Calu3 (cell line): ENCODE results near the gene ATP2C1. TPM values are rescaled to one million over a fixed set of nuclear protein-coding genes. Genes with fewer than 3 reads are reported as not detected.
A peak's percentile ranks its signal among the peaks of the same experiment; 100 is the strongest.

ENCODE experiments used
- BruUV-seq: library from RNA; stranded (reverse); fragments of 400-500 nt; replicated peaks from 2 replicates; lab custom pipeline; 2021; lab: Mats Ljungman, UMichigan
- CTCF ChIA-PET: fragments of 300-600 bp; sonication (Branson Sonifier 250); formaldehyde crosslinking; loops from one replicate; lab custom pipeline; 2022; ENCODE audit warnings: antibody characterized with exemption; lab: Charles Lee
- DNase-seq: peaks from one replicate; pipeline ENCODE4 v3.0.0; 2022
- H3K27ac Mint-ChIP-seq: one replicate; pipeline ENCODE4 v1.8.0; 2022; ENCODE audit warnings: mixed read lengths; ENCODE audit not compliant: unreplicated experiment
- H3K27me3 Mint-ChIP-seq: one replicate; pipeline ENCODE4 v1.8.0; 2022; ENCODE audit warnings: mixed read lengths; ENCODE audit not compliant: unreplicated experiment
- H3K36me3 Mint-ChIP-seq: one replicate; pipeline ENCODE4 v1.8.0; 2022; ENCODE audit warnings: mild to moderate bottlenecking, moderate library complexity, mixed read lengths; ENCODE audit not compliant: insufficient read depth, unreplicated experiment
- H3K4me1 Mint-ChIP-seq: one replicate; pipeline ENCODE4 v1.8.0; 2022; ENCODE audit warnings: mild to moderate bottlenecking, low read depth, mixed read lengths; ENCODE audit not compliant: unreplicated experiment
- H3K4me3 Mint-ChIP-seq: one replicate; pipeline ENCODE4 v1.8.0; 2022; ENCODE audit warnings: mild to moderate bottlenecking, low read depth, moderate library complexity, mixed read lengths; ENCODE audit not compliant: unreplicated experiment
- H3K9me3 Mint-ChIP-seq: one replicate; pipeline ENCODE4 v1.8.0; 2022; ENCODE audit warnings: low read depth, mixed read lengths; ENCODE audit not compliant: unreplicated experiment
- intact Hi-C: fragments of 100-400 bp; cut with micrococcal nuclease; formaldehyde crosslinking; loops from one replicate; pipeline ENCODE4 v1.10.0; 2022; ENCODE audit not compliant: unreplicated experiment
- total RNA-seq: library from RNA; stranded (reverse); gene quantifications from 2 replicates; pipeline ENCODE4 v1.2.3, GENCODE V29; 2022
- TF ChIP-seq, protein P1 (sequence below): fragments of 200-600 bp; IDR thresholded peaks from one replicate; pipeline ENCODE4 v1.8.0; 2022; ENCODE audit warnings: antibody characterized with exemption; ENCODE audit not compliant: unreplicated experiment

Gene ATP2C1
- total RNA-seq, 1 experiment from 2014 or later = 361 TPM

DNA sequence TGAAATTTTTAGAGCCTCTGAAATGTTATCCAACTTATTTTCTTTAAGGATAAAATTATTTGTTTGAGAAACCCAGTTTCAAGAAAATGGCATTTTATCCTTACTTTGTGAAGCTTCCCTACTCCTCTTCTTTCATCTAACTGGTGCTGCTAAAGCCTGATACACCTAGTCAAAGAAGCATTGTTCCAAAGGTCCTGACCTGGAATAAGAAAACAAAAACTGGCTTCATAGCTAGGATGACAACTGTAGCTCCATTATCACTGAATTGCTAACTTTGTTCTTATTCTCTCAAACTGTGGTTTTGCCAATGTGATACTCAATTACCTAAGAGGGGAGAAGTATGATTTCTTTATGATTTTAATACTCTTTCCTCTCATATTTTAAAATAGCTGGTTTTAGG lies 27.6 kb upstream of the ATP2C1 start:
- no peak for DNase-seq
- H3K4me1 Mint-ChIP-seq = peaks cover 41% of the 10 kb centered on the region
- CTCF ChIA-PET = interaction anchor here (0.7 to 1.1 kb wide), 3 partner anchors 9 to 119 kb away, joined by 3 to 5 read pairs (median 4); partner anchors contain the start of gene ATP2C1
- peaks cover 5% of the 10 kb centered on the region for H3K36me3 Mint-ChIP-seq
- intact Hi-C loops = no loop called here
- no peak overlapping the region for H3K4me3 Mint-ChIP-seq
- H3K9me3 Mint-ChIP-seq = peaks cover 8% of the 10 kb centered on the region
- H3K27me3 Mint-ChIP-seq = no peaks in the 10 kb centered on the region
- TF ChIP-seq, protein P1, sequence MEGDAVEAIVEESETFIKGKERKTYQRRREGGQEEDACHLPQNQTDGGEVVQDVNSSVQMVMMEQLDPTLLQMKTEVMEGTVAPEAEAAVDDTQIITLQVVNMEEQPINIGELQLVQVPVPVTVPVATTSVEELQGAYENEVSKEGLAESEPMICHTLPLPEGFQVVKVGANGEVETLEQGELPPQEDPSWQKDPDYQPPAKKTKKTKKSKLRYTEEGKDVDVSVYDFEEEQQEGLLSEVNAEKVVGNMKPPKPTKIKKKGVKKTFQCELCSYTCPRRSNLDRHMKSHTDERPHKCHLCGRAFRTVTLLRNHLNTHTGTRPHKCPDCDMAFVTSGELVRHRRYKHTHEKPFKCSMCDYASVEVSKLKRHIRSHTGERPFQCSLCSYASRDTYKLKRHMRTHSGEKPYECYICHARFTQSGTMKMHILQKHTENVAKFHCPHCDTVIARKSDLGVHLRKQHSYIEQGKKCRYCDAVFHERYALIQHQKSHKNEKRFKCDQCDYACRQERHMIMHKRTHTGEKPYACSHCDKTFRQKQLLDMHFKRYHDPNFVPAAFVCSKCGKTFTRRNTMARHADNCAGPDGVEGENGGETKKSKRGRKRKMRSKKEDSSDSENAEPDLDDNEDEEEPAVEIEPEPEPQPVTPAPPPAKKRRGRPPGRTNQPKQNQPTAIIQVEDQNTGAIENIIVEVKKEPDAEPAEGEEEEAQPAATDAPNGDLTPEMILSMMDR = no peak
- peak overlapping the region; percentile 35 for H3K27ac Mint-ChIP-seq
- BruUV-seq = no TSS peak

- no peak overlapping the region for H3K4me3 Mint-ChIP-seq
- intact Hi-C loops = no loop called here
- H3K27ac Mint-ChIP-seq = no peak overlapping the region
- H3K9me3 Mint-ChIP-seq = peaks cover 1% of the 10 kb centered on the region
- peaks cover 35% of the 10 kb centered on the region for H3K4me1 Mint-ChIP-seq
- peaks cover under 1% of the 10 kb centered on the region for H3K36me3 Mint-ChIP-seq
- TF ChIP-seq, protein P1 = no peak
- no TSS peak for BruUV-seq
- DNase-seq = no peak
- no peaks in the 10 kb centered on the region for H3K27me3 Mint-ChIP-seq
- CTCF ChIA-PET = interaction anchor here (1.0 kb wide), 1 partner anchor 19 kb away, joined by 4 read pairs; no protein-coding TSS in a partner anchor
Observed at GRCh38 chr3:130870423-130870822, 23.5 kb upstream of the ATP2C1 start.

GRCh38 chr3:130876594-130876993 lies 17.3 kb upstream of the ATP2C1 start:
- CTCF ChIA-PET = interaction anchor here (0.6 kb wide), 1 partner anchor 1250 kb away, joined by 5 read pairs; no protein-coding TSS in a partner anchor
- BruUV-seq = no TSS peak

DNA sequence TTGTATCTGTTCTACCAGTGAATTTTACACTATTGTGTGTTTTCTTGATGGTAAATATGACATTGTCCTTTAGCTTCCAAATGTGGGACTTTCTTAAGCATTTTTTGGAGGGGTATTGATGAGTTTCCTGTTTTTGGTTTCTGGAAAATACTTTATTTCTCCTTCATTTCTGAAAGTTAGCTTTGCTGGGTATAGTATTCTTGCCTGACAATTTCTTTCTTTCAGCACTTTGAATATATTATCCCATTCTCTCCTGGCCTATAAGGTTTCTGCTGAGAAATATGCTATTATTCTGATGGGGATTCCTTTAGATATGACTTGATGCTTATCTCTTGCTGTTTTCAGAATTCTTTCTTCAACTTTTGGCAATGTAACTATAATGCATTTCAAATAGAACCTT lies 15.4 kb upstream of the ATP2C1 start:
- Mint-ChIP-seq H3K36me3 (no peaks in the 10 kb centered on the region), H3K9me3 (peaks cover 4% of the 10 kb centered on the region), H3K27ac (no peak overlapping the region), H3K4me1 (no peaks in the 10 kb centered on the region), H3K4me3 (no peak overlapping the region), H3K27me3 (no peaks in the 10 kb centered on the region)
- no TSS peak for BruUV-seq
- DNase-seq = no peak
- TF ChIP-seq, protein P1 = no peak
- CTCF ChIA-PET = interaction anchor here (0.7 kb wide), 1 partner anchor 1488 kb away, joined by 5 read pairs; no protein-coding TSS in a partner anchor
- intact Hi-C loops = no loop called here

More at GRCh38 chr3:130876594-130876993, 17.3 kb upstream of the ATP2C1 start:
- H3K4me1 Mint-ChIP-seq = no peaks in the 10 kb centered on the region
- H3K27me3 Mint-ChIP-seq = no peaks in the 10 kb centered on the region
- H3K4me3 Mint-ChIP-seq = no peak overlapping the region
- H3K27ac Mint-ChIP-seq = no peak overlapping the region
- H3K9me3 Mint-ChIP-seq = peaks cover 4% of the 10 kb centered on the region
- TF ChIP-seq, protein P1 = no peak
- no peak for DNase-seq
- no peaks in the 10 kb centered on the region for H3K36me3 Mint-ChIP-seq
- intact Hi-C loops = no loop called here
